ENCODE results near the gene KCNQ1.

KCNQ1 gene

GRCh38 chr11:2869561-2870427 is 425.0 kb downstream of the KCNQ1 start:
- no peak overlapping the region for H3K4me3 ChIP-seq (ENCODE audit: low read depth, low read length)
- no peaks in the 10 kb centered on the region for H3K27me3 ChIP-seq
- no peaks in the 10 kb centered on the region for H3K4me1 ChIP-seq
- no peaks in the 10 kb centered on the region for H3K9me3 ChIP-seq
- TF ChIP-seq, protein P1, sequence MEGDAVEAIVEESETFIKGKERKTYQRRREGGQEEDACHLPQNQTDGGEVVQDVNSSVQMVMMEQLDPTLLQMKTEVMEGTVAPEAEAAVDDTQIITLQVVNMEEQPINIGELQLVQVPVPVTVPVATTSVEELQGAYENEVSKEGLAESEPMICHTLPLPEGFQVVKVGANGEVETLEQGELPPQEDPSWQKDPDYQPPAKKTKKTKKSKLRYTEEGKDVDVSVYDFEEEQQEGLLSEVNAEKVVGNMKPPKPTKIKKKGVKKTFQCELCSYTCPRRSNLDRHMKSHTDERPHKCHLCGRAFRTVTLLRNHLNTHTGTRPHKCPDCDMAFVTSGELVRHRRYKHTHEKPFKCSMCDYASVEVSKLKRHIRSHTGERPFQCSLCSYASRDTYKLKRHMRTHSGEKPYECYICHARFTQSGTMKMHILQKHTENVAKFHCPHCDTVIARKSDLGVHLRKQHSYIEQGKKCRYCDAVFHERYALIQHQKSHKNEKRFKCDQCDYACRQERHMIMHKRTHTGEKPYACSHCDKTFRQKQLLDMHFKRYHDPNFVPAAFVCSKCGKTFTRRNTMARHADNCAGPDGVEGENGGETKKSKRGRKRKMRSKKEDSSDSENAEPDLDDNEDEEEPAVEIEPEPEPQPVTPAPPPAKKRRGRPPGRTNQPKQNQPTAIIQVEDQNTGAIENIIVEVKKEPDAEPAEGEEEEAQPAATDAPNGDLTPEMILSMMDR (IDR thresholded peaks at IDR 0.05; ENCODE audit: low read depth, low read length), result no peak
- no peaks in the 10 kb centered on the region for H3K36me3 ChIP-seq
- no peak for DNase-seq

DNA sequence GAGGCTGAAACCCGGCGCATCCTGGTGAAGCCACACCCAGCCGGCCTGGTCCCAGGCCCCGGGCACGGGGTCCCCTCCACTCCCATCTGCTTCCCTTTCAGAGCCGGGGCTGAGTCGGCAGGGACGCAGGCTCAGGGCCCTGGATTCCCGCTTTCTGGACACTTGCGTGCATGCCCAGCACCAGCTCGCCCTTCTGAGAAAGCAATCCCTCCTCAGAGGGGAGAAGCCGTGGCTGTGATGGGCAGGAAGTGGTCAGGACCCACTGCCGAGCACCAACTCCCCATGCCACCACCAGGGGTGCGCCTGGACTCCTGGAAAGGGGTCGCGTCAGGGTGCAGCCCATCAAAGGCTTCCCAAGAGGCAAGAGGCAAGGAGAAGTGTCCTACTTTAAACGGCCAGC is 425.7 kb downstream of the KCNQ1 start:
- Histone ChIP-seq H3K36me3 (no peaks in the 10 kb centered on the region), H3K4me3 (ENCODE audit: low read depth, low read length) (no peak overlapping the region), H3K9me3 (no peaks in the 10 kb centered on the region), H3K4me1 (no peaks in the 10 kb centered on the region), H3K27me3 (no peaks in the 10 kb centered on the region)
- TF ChIP-seq, protein P1 (IDR thresholded peaks at IDR 0.05; ENCODE audit: low read depth, low read length), result no peak
- DNase-seq, result no peak

- TF ChIP-seq, protein P1 (IDR thresholded peaks at IDR 0.05; ENCODE audit: low read depth, low read length), result no peak
- no peaks in the 10 kb centered on the region for H3K9me3 ChIP-seq
- H3K27me3 ChIP-seq, result no peaks in the 10 kb centered on the region
Measured at GRCh38 chr11:2870969-2871680, 426.3 kb downstream of the KCNQ1 start.

GRCh38 chr11:2874963-2875362 is 430.2 kb downstream of the KCNQ1 start:
- Histone ChIP-seq H3K4me1 (no peaks in the 10 kb centered on the region), H3K9me3 (no peaks in the 10 kb centered on the region), H3K36me3 (no peaks in the 10 kb centered on the region), H3K4me3 (ENCODE audit: low read depth, low read length) (no peak overlapping the region), H3K27me3 (no peaks in the 10 kb centered on the region)
- DNase-seq, result no peak
- TF ChIP-seq, protein P1 (IDR thresholded peaks at IDR 0.05; ENCODE audit: low read depth, low read length), result no peak

More at GRCh38 chr11:2870969-2871680, 426.3 kb downstream of the KCNQ1 start:
- H3K36me3 ChIP-seq, result no peaks in the 10 kb centered on the region
- H3K4me1 ChIP-seq, result no peaks in the 10 kb centered on the region
- no peak overlapping the region for H3K4me3 ChIP-seq (ENCODE audit: low read depth, low read length)
- no peak for DNase-seq

DNA sequence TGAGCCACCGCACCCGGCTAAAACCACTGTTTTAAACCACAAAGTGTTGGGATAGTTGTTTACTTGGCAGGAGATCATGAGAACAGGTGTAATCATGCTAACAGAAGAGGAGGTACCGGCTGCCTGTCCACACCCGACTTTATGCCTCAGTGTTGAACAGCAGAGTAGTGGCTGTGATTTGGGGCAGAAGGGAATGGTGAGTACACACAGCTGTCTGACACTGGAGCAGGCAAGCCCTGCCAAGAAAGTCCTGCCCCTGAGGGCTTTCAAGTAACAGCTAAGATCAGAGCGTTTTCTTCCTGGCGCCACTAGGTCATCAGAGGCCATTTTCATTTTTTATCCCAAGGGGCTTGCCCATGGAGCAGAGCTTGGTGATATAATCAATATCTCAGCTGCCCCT is 432.7 kb downstream of the KCNQ1 start:
- H3K27me3 ChIP-seq, result no peaks in the 10 kb centered on the region
- H3K4me3 ChIP-seq (ENCODE audit: low read depth, low read length), result no peak overlapping the region
- TF ChIP-seq, protein P1 (IDR thresholded peaks at IDR 0.05; ENCODE audit: low read depth, low read length), result no peak
- H3K9me3 ChIP-seq, result no peaks in the 10 kb centered on the region
- no peaks in the 10 kb centered on the region for H3K36me3 ChIP-seq
- no peak for DNase-seq
- no peaks in the 10 kb centered on the region for H3K4me1 ChIP-seq

GRCh38 chr11:2878782-2879181 is 434.0 kb downstream of the KCNQ1 start:
- DNase-seq, result no peak
- TF ChIP-seq, protein P1 (IDR thresholded peaks at IDR 0.05; ENCODE audit: low read depth, low read length), result no peak

More at GRCh38 chr11:2878782-2879181, 434.0 kb downstream of the KCNQ1 start:
- Histone ChIP-seq H3K27me3 (peaks cover 2% of the 10 kb centered on the region), H3K36me3 (no peaks in the 10 kb centered on the region), H3K4me3 (ENCODE audit: low read depth, low read length) (no peak overlapping the region), H3K9me3 (no peaks in the 10 kb centered on the region), H3K4me1 (no peaks in the 10 kb centered on the region)

All from BE2C (cell line).